HepG2 (cell line): ENCODE data around the gene L1CAM.

Source experiments
- EZH2 ChIP-seq: conservative IDR thresholded peaks from 2 replicates; pipeline ENCODE4 v1.6.1; 2012; ENCODE audit warnings: mild to moderate bottlenecking, low read depth, low read length, moderate library complexity
- MLLT10 ChIP-seq: sonication (generic); formaldehyde crosslinking; IDR thresholded peaks from 2 replicates; pipeline ENCODE4 v1.4.0; 2020; ENCODE audit warnings: missing genetic modification reagents
- SIN3A ChIP-seq: IDR thresholded peaks from 2 replicates; pipeline ENCODE4 v1.6.1; 2011; ENCODE audit warnings: low read depth, mild to moderate bottlenecking, control low read depth, low read length, borderline replicate concordance
- ZBTB39 ChIP-seq: sonication (generic); formaldehyde crosslinking; IDR thresholded peaks from 2 replicates; pipeline ENCODE4 v1.5.0; 2020; ENCODE audit warnings: missing genetic modification reagents
- ZBTB4 ChIP-seq: sonication (generic); formaldehyde crosslinking; IDR thresholded peaks from 2 replicates; pipeline ENCODE4 v1.4.0; 2020; ENCODE audit warnings: missing genetic modification reagents, mild to moderate bottlenecking, borderline replicate concordance
- ZFX ChIP-seq: sonication (generic); formaldehyde crosslinking; IDR thresholded peaks from 2 replicates; pipeline ENCODE4 v1.4.0; 2020; ENCODE audit warnings: mild to moderate bottlenecking, low read depth, missing genetic modification reagents, moderate library complexity
- TF ChIP-seq, protein P1 (sequence below): sonication (generic); formaldehyde crosslinking; IDR thresholded peaks from 2 replicates; pipeline ENCODE4 v1.5.0; 2020; ENCODE audit warnings: mild to moderate bottlenecking, missing genetic modification reagents, moderate library complexity

GRCh38 chrX:153863251-153863991 is 22.6 kb downstream of the L1CAM start:
- TF ChIP-seq ZBTB4 (CRISPR knock-in tag) (no peak), ZFX (no peak), MLLT10 (CRISPR knock-in tag) (no peak), EZH2 (no peak), SIN3A (no peak), ZBTB39 (no peak)
- TF ChIP-seq, protein P1, sequence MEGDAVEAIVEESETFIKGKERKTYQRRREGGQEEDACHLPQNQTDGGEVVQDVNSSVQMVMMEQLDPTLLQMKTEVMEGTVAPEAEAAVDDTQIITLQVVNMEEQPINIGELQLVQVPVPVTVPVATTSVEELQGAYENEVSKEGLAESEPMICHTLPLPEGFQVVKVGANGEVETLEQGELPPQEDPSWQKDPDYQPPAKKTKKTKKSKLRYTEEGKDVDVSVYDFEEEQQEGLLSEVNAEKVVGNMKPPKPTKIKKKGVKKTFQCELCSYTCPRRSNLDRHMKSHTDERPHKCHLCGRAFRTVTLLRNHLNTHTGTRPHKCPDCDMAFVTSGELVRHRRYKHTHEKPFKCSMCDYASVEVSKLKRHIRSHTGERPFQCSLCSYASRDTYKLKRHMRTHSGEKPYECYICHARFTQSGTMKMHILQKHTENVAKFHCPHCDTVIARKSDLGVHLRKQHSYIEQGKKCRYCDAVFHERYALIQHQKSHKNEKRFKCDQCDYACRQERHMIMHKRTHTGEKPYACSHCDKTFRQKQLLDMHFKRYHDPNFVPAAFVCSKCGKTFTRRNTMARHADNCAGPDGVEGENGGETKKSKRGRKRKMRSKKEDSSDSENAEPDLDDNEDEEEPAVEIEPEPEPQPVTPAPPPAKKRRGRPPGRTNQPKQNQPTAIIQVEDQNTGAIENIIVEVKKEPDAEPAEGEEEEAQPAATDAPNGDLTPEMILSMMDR (CRISPR knock-in tag), result no peak
